ENCODE measurements around the gene MRPL19.

- TF ChIP-seq CTCF (IDR thresholded peaks at IDR 0.05), result no peak
- TF ChIP-seq POLR2A (IDR thresholded peaks at IDR 0.05), result no peak
Observed at GRCh38 chr2:75637568-75637967, 9.0 kb upstream of the MRPL19 start.

Data from lower leg skin (tissue), 3 donors.